HepG2 (cell line): ENCODE measurements around the gene RARA. TPM values are rescaled to one million over a fixed set of nuclear protein-coding genes. Genes with fewer than 3 reads are reported as not detected.

Experiments used
- AHR ChIP-seq: IDR thresholded peaks from 2 replicates; pipeline ENCODE4 v1.6.1; 2018; ENCODE audit warnings: missing genetic modification reagents, missing compliant biosample characterization
- NR0B2 ChIP-seq: sonication (generic); formaldehyde crosslinking; IDR thresholded peaks from 2 replicates; pipeline ENCODE4 v1.4.0; 2020; ENCODE audit warnings: mild to moderate bottlenecking, missing genetic modification reagents
- ZNF142 ChIP-seq: sonication (generic); formaldehyde crosslinking; IDR thresholded peaks from 2 replicates; pipeline ENCODE4 v1.4.0; 2020; ENCODE audit warnings: missing genetic modification reagents
- ZNF282 ChIP-seq: fragments of 450-650 bp; IDR thresholded peaks from 2 replicates; pipeline ENCODE4 v1.6.1; 2018; ENCODE audit not compliant: partially characterized antibody
- ZNF816 ChIP-seq: sonication (generic); formaldehyde crosslinking; IDR thresholded peaks from 2 replicates; pipeline ENCODE4 v1.8.0; 2022; ENCODE audit warnings: missing genetic modification reagents, mild to moderate bottlenecking, borderline replicate concordance
- ZSCAN25 ChIP-seq: sonication (generic); formaldehyde crosslinking; IDR thresholded peaks from 2 replicates; pipeline ENCODE4 v1.8.0; 2022; ENCODE audit warnings: mild to moderate bottlenecking, missing genetic modification reagents
- polyA plus RNA-seq, 8 experiments: library from polyadenylated mRNA; depleted of rRNA in 3 of 8; stranded (reverse) in 7 of 8; unstranded in 1 of 8; fragments of >200 nt; fragmentation: Illumina TruSeq in 4 of 8; extraction: Trizol in 4 of 8; gene quantifications; 2 replicates each; pipeline versions ENCODE4 v1.2.1 to v1.2.3, GENCODE V29; 2011 to 2016; ENCODE audit warnings: low read depth in 4 of 8, missing spikeins in 1 of 8, mixed read lengths in 1 of 8; ENCODE audit not compliant: insufficient read depth in 1 of 8
- total RNA-seq, 5 experiments: library from RNA; depleted of rRNA; stranded (reverse); fragments of >200 nt; fragmentation: Illumina TruSeq; extraction: Trizol; gene quantifications; 2 replicates each; pipeline ENCODE4 v1.2.3, GENCODE V29; 2016; ENCODE audit warnings: low read depth in 1 of 5

Gene RARA
- total and polyA plus RNA-seq, 2 of the 13 experiments (the other 11 are each of a cell fraction or from before 2014, with no cell fraction given) = 6.4 to 8.6 TPM

GRCh38 chr17:40328386-40328766 lies 19.4 kb downstream of the RARA start (continued):
- no peak for TF ChIP-seq ZNF142
- TF ChIP-seq NR0B2 (CRISPR knock-in tag) = no peak
- TF ChIP-seq ZSCAN25 (CRISPR knock-in tag) = no peak
- TF ChIP-seq AHR (CRISPR knock-in tag) = no peak
- no peak for TF ChIP-seq ZNF282
- TF ChIP-seq ZNF816 = no peak
